Measurements from ENCODE around the gene FUT9. TPM values are rescaled to one million over a fixed set of nuclear protein-coding genes. Genes with fewer than 3 reads are reported as not detected.

The FUT9 gene
- total and polyA plus RNA-seq, 11 donors = 0.02 TPM; not detected in 10

GRCh38 chr6:95991906-95992305 lies 23.9 kb upstream of the FUT9 start:
- 85 to 94% (median 89%) methylated on average over 4 to 5 of the region's 5 CpGs for WGBS, 4 donors
- Histone ChIP-seq H3K36me3 (no peaks in the 10 kb centered on the region), H3K9me3 (peaks cover 0 to 34% (median 17%) of the 10 kb centered on the region in 12 donors), H3K27me3 (no peaks in the 10 kb centered on the region), H3K4me1 (no peaks in the 10 kb centered on the region), H3K4me3 (no peak overlapping the region), H3K27ac (no peak overlapping the region)
- DNase-seq = peak in 1 of 5 donors; percentile 9
- no peak for ATAC-seq
- intact Hi-C loops (cut with DNase I) = no loop called here
- TF ChIP-seq CTCF (IDR thresholded peaks at IDR 0.05) (no peak), POLR2A (IDR thresholded peaks at IDR 0.05) (no peak)

DNA sequence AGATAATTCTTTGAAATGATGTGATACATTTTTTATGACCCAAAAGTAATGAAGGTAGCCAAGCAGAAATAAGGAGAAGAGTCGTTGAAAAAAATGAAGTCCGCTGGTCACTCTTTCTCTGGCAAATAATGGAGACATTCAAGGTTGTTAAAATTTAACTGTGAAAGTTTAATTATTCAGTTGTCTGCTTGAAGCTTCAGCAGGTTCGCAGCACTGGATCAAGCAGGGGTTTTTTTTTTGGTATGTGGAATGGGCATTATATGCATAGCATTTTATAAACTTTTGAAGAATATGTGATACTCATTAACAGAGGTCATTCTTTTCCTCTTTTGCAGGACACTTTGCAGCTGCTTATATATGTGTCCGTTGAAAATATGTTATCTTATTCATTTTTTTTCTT lies 21.6 kb upstream of the FUT9 start:
- Histone ChIP-seq H3K9me3 (peaks cover 0 to 25% (median 14%) of the 10 kb centered on the region in 12 donors), H3K27me3 (no peaks in the 10 kb centered on the region), H3K27ac (no peak overlapping the region), H3K4me3 (no peak overlapping the region), H3K4me1 (no peaks in the 10 kb centered on the region), H3K36me3 (no peaks in the 10 kb centered on the region)
- intact Hi-C loops (cut with DNase I) = no loop called here
- 70 to 82% (median 74%) methylated on average over 4 of the region's 4 CpGs for WGBS, 4 donors
- ATAC-seq (no peak), DNase-seq (no peak)
- TF ChIP-seq POLR2A (IDR thresholded peaks at IDR 0.05) = no peak
- TF ChIP-seq CTCF (IDR thresholded peaks at IDR 0.05) = no peak

GRCh38 chr6:95998133-95998532 lies 17.6 kb upstream of the FUT9 start:
- DNase-seq (no peak), ATAC-seq (no peak)
- Histone ChIP-seq H3K27me3 (no peaks in the 10 kb centered on the region), H3K4me1 (no peaks in the 10 kb centered on the region), H3K4me3 (no peak overlapping the region), H3K27ac (no peak overlapping the region), H3K9me3 (peaks cover 0 to 9% (median 0%) of the 10 kb centered on the region in 12 donors), H3K36me3 (no peaks in the 10 kb centered on the region)
- intact Hi-C loops (cut with DNase I) = no loop called here
- TF ChIP-seq CTCF (IDR thresholded peaks at IDR 0.05) (no peak), POLR2A (IDR thresholded peaks at IDR 0.05) (no peak)
- WGBS, 4 donors = 46 to 62% (median 56%) methylated on average over 3 of the region's 3 CpGs

DNA sequence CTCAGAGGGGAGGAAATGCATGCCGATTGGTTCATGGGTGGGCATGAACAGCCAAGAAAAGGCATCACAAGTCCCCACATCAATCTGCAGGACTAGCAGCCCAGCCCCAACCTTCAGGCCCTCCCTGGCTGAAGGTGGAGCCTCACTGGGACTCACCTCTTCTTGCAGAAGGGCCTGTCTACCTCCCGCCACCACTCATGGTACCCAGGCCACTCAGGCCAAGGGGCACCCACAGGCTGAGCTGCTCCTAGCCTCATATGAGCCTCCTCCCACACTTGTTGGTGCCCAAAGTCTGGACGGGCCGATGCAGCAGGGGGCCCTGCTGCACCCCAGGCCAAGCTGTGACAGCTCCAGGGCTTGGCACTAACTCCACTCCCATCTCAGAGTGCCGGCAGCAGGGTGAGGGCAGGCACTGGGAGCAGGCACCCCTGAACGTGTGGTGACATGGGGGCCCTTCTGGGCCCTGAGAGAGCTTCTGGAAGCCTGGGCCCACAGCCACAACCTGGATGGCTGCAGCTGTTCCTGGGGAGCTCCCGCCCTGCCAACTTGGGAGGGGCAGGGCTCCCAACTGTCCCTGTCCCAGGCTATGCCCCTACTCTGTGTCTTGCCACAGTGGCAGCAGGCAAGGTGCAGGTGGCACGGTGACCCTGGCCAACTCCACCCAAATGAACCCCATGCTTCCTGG lies 13.7 kb upstream of the FUT9 start:
- ATAC-seq (peak in 1 of 4 donors; percentile 41), DNase-seq (no peak)
- no peaks in the 10 kb centered on the region for H3K36me3 ChIP-seq
- intact Hi-C loops (cut with DNase I) = no loop called here
- no peaks in the 10 kb centered on the region for H3K27me3 ChIP-seq
- H3K4me1 ChIP-seq = no peaks in the 10 kb centered on the region
- H3K9me3 ChIP-seq = peaks cover 0 to 9% (median 0%) of the 10 kb centered on the region in 12 donors
- H3K27ac ChIP-seq = no peak overlapping the region
- TF ChIP-seq POLR2A (IDR thresholded peaks at IDR 0.05) (no peak), CTCF (IDR thresholded peaks at IDR 0.05) (no peak)
- no peak overlapping the region for H3K4me3 ChIP-seq
- 80 to 86% (median 80%) methylated on average over 3 to 8 of the region's 8 CpGs for WGBS, 4 donors
